GM08714 (cell line): ENCODE results near the gene IL11.
"Not testable (repeated sequence)": the region's sequence is repeated elsewhere in the genome, so short reads cannot be mapped to it uniquely, and the experiment has no call there.

Experiments
- H3K4me3 ChIP-seq: fragments of 200-500 bp; sonication (Bioruptor generic); 2 replicates; pipeline ENCODE4 v1.5.1; 2014; ENCODE audit warnings: mild to moderate bottlenecking, low read length, inconsistent platforms
- ZNF274 ChIP-seq: IDR thresholded peaks from 2 replicates; pipeline ENCODE4 v1.6.1; 2012; ENCODE audit warnings: mild to moderate bottlenecking, low read depth, low read length

IL11 gene

DNA sequence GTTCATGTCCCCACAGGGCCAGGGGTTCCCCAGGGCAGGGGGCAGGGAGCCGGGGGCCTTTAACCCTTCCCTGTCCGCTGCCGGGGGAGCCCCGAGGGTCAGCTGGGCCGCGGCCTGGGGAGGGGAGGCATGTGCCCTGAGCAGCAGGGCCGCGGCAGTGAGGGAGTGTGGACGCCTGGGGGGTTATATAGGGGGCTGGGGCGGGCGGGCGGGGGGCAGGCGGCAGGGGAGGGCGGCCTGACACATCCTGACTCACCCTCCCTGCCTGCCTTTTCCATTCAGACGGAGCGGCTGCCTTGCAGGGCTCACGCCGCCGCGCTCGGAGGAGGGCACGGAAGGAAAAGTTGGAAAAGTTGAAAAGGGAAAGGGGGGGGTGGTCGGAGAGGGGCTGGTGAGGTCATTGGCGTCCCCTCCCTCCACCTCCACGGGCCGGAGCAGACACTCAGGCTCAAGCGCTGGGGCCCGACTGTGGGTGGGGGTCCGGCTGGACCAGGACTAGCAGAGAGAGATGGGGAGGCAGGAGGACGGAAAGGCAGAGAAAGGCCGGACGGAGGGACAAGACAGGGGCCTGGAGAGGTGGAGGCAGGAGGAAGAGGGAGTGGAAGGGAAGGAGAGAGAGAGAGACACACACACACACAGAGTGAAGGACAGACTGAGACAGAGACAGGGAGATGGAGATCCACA is at the start of gene IL11:
IL11 (minus strand) TSS at position 159 of the 684 bp plus-strand sequence; CDS start at position 6, 153 bp downstream.
- TF ChIP-seq ZNF274 = no peak
- no peak within 1 kb of the TSS for H3K4me3 ChIP-seq

GRCh38 chr19:55419624-55420236 is 49.5 kb upstream of the IL11 start:
- no peak overlapping the region for H3K4me3 ChIP-seq
- no peak for TF ChIP-seq ZNF274

- TF ChIP-seq ZNF274 = no peak
- H3K4me3 ChIP-seq = no peak overlapping the region
These were observed 48.8 kb upstream of the IL11 start for GRCh38 chr19:55419103-55419502.

- no peak overlapping the region for H3K4me3 ChIP-seq
These were observed 47.9 kb upstream of the IL11 start for GRCh38 chr19:55418185-55418584.

DNA sequence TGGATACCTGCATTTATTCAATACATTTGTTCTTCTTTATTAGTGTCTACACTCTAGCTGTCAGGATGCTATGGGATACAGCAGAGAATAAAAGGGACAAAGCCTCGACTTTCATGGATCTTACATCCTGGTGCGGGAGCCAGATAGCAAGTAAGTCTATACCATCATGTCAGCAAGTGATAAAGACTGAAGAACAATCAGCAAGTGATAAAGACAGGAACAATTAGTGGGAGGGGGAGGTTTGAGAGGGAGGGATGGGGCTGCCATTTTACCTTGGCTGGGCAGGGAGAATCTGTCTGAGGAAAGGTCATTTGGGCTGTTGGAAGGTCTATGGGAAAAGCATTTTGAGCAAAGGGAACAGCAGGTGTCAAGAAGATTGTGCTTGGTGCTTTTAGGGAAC is 39.9 kb upstream of the IL11 start:
- no peak for TF ChIP-seq ZNF274
- no peak overlapping the region for H3K4me3 ChIP-seq

More at GRCh38 chr19:55418185-55418584, 47.9 kb upstream of the IL11 start:
- TF ChIP-seq ZNF274 = no peak

GRCh38 chr19:55409179-55409578 is 38.9 kb upstream of the IL11 start:
- not testable (repeated sequence) for H3K4me3 ChIP-seq

GRCh38 chr19:55408533-55408872 is 38.2 kb upstream of the IL11 start:
- no peak for TF ChIP-seq ZNF274
- H3K4me3 ChIP-seq = peak overlapping the region; percentile 37; the same call in 1 of the 2 replicates

DNA sequence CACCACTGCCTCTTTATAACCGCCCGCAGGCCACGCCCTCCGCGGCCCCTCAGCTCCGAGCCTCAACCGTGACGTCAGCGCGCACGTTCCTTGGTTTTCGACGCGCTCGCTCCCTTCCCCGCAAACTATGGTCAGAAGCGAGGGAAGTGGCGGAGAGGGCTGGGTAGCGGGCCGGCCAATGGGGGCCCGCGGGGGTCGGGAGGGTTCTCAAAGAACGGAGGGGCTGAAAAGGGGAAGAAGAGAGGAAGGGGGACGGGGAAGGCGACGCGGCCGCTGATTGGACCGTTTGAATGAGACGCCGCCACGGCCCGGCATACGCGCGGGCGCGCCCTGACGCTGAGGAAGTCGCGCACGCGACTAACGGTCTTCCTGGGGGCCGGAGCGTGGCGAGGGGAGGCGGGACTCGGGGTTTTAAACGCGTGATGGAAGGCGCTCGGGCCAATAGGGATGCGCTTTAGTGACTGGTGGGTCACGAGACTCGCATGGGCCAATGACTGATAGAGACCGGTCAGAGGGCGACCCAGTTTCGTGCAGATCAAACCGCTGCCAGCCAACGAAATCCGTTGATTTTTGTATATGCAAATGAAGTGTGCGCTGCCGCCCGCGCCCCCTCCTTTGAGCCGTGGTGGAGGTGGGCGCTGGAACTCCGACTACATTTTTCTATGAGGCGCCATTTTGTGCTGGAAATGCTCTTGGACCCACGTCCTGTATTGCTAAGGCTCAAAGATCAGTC is 37.7 kb upstream of the IL11 start:
- peak overlapping the region; percentile 83; the same call in 1 of the 2 replicates for H3K4me3 ChIP-seq
- no peak for TF ChIP-seq ZNF274

DNA sequence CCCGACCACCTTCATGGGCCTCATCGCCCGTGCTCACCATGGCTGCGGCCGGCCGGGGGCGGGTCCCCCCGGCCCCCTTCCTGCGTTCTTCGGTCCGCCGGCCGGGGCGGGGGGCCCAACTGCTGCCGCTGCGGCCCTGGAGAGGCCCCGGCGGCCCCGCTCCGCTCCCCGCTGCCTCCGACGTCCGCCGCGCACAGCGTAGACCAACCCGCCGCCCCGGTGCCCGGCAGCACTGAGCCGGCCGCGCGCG is 37.2 kb upstream of the IL11 start, which contains the start of gene UBE2S:
UBE2S (minus strand) TSS at position 239 of the 250 bp plus-strand sequence; CDS start at position 40, 199 bp downstream.
- peak within 1 kb of the TSS; percentile 83 for H3K4me3 ChIP-seq

GRCh38 chr19:55406826-55407549 is 36.7 kb upstream of the IL11 start:
- peak overlapping the region; percentile 83 for H3K4me3 ChIP-seq
- TF ChIP-seq ZNF274 = no peak

DNA sequence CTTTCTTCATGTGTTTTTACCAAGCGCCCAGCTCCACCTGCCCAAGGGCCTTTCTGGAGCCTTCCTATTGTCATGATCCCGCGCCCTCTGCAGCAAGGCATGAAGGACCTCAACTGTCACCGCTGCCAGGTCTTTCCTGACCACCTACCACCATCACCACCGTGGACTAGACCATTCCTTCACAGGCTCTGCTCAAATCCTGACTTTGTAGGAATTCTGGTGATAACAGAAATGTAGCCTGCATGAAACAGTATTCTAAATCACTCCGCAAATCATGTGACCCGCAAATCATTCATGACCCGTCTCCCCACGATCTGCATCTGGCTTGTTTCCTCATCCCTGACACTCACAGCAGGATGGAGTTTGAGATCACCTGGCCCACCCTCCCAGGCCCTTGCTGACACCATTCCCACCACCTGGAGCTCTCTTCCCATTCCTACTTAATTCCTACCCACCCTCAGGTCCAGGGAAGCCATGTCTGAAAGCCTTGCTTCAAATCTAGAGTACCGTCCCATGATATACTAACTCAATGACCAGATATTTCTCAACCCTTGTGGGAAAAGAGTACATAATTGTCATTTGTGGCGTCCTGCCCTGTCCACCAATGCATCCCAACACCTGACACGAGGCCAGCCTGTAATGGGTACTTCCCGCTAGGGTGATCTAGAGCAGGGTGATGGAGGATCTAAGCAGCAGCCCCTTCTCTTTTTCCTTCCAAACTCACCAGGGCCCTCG is 36.0 kb upstream of the IL11 start:
- peak overlapping the region; percentile 83 for H3K4me3 ChIP-seq
- no peak for TF ChIP-seq ZNF274

DNA sequence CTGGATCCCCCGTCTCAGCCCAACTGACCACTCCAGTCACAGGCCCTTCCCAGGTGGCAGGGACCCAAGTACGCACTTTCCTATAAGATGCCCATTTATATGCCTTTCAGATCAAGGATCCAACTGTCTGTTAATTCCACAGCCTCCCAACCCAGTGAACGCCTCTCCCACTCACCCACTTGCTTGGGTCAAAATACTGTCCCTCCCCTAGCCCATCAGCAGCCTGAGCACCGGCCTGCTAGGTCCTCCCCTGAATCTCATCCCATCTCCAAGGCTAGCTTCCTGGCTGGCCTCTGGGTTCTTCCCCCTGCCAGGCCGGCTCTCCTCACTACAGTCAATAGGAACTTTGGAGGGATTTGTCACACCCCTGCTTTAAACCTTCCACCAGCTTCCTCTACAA is 35.4 kb upstream of the IL11 start:
- no peak for TF ChIP-seq ZNF274
- H3K4me3 ChIP-seq = peak overlapping the region; percentile 83; the same call in 1 of the 2 replicates

DNA sequence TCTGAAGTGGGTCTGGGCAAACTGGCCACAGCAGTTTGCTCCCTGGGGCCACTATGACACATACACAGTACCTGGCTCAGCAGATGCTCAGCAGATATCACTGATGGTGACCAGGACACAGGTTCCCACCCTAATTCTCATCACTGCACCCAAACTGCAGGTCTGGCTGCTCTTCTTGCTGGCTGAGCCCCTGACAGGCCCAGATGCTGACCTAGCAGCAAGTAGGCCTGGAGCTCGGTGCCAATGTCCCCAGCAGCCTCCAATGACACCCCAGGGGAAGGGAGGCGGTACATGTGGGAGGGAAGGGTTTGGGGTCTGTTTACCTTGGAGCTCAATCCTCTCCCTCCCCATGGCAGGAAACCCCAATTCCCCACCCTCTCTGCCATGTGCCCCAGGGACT is 32.2 kb upstream of the IL11 start:
- TF ChIP-seq ZNF274 = no peak

DNA sequence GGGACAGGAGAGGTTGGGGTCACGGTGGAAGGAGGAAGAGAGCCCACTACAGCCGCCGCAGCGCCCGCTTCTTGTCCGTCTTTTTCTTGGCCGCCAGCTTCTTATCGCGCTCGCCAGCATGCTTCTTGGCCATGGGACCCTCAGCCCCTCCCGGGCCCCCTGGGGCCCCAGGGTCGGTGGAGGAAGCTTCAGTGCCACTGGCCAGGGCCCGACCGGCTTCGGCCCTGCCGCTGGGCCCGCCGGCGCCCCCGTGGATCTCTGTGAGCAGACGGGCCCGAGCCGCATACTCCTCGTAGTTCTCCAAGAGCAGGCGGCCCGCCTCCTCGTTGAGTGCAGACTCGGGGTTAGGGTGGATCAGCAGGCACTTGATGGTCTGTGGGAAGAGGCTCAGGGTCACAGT is 31.1 kb upstream of the IL11 start:
- not testable (repeated sequence) for H3K4me3 ChIP-seq

More for the DNA sequence above, 32.2 kb upstream of the IL11 start:
- H3K4me3 ChIP-seq = no peak overlapping the region
